T-cell (primary cell): ENCODE data around the gene IFNLR1. TPM values are rescaled to one million over a fixed set of nuclear protein-coding genes. Genes with fewer than 3 reads are reported as not detected.

Experiments
- ATAC-seq, 4 experiments: fragments of 200-7000 bp in 3 of 4; fragments of 150-1000 bp in 1 of 4; cut with Tn5 transposase; replicated peaks in 1 of 4; 1 replicate in 3 of 4; 2 replicates in 1 of 4; pipeline ENCODE4 v1.10.0; 2021; ENCODE audit warnings: moderate library complexity in 3 of 4, mild to moderate bottlenecking in 2 of 4, moderate number of reproducible peaks in 1 of 4
- CTCF ChIA-PET, 2 donors: fragments of 300-600 bp; sonication (Branson Sonifier 250); formaldehyde crosslinking; loops; one replicate each; lab custom pipeline; 2022; ENCODE audit warnings: antibody characterized with exemption in 2 of 2; lab: Charles Lee
- POLR2A ChIA-PET, 2 donors: fragments of 300-600 bp; sonication (Branson Sonifier 250); formaldehyde crosslinking; loops; one replicate each; lab custom pipeline; 2022; ENCODE audit warnings: antibody characterized with exemption in 2 of 2; lab: Charles Lee
- DNase-seq, 35 experiments: peaks; one replicate each; pipeline versions ENCODE4 v3.0.0 to v3.0.0-alpha.2; 2013 to 2023
- H3K27ac ChIP-seq: one replicate; pipeline ENCODE4 v1.5.1; 2013; ENCODE audit warnings: low read length
- H3K27me3 ChIP-seq, 2 experiments: replicated peaks in 1 of 2; 1 replicate in 1 of 2; 2 replicates in 1 of 2; pipeline versions ENCODE4 v1.6.1 to v1.7.0; 2013; ENCODE audit warnings: low read length in 1 of 2, mixed read lengths in 1 of 2; ENCODE audit not compliant: control insufficient read depth in 2 of 2, insufficient read depth in 2 of 2; ENCODE audit errors: extremely low read depth in 1 of 2
- H3K36me3 ChIP-seq, 2 donors: 1 replicate in 1 of 2; 2 replicates in 1 of 2; pipeline versions ENCODE4 v1.6.1 to v1.7.0; 2013; ENCODE audit warnings: low read length in 1 of 2; ENCODE audit not compliant: control insufficient read depth in 2 of 2, insufficient read depth in 1 of 2; ENCODE audit errors: extremely low read depth in 1 of 2
- H3K4me1 ChIP-seq, 2 experiments: 1 replicate in 1 of 2; 2 replicates in 1 of 2; pipeline versions ENCODE4 v1.6.1 to v1.7.0; 2013; ENCODE audit warnings: low read length in 2 of 2, mixed read lengths in 1 of 2; ENCODE audit not compliant: insufficient read depth in 2 of 2, control insufficient read depth in 1 of 2; ENCODE audit errors: extremely low read depth in 1 of 2
- H3K4me3 ChIP-seq, 2 donors: 1 replicate in 1 of 2; 2 replicates in 1 of 2; pipeline versions ENCODE4 v1.5.1 to v1.7.0; 2013; ENCODE audit warnings: mild to moderate bottlenecking in 2 of 2, low read length in 1 of 2, moderate library complexity in 1 of 2; ENCODE audit not compliant: control insufficient read depth in 1 of 2; ENCODE audit errors: extremely low read depth in 1 of 2
- H3K9me3 ChIP-seq: 2 replicates; pipeline ENCODE4 v1.7.0; 2013
- H3K27ac Mint-ChIP-seq, 2 donors: one replicate each; pipeline ENCODE4 v1.8.0; 2020 to 2021; ENCODE audit warnings: mild to moderate bottlenecking in 2 of 2, mixed read lengths in 2 of 2
- H3K27me3 Mint-ChIP-seq, 2 donors: one replicate each; pipeline ENCODE4 v1.8.0; 2021 to 2022; ENCODE audit warnings: mixed read lengths in 2 of 2
- H3K36me3 Mint-ChIP-seq: one replicate; pipeline ENCODE4 v1.8.0; 2021; ENCODE audit warnings: mixed read lengths
- H3K4me1 Mint-ChIP-seq, 3 donors: one replicate each; pipeline ENCODE4 v1.8.0; 2020 to 2022; ENCODE audit warnings: mixed read lengths in 3 of 3, mild to moderate bottlenecking in 1 of 3
- H3K4me3 Mint-ChIP-seq, 3 donors: one replicate each; pipeline ENCODE4 v1.8.0; 2020 to 2022; ENCODE audit warnings: mild to moderate bottlenecking in 3 of 3, mixed read lengths in 3 of 3, moderate library complexity in 3 of 3
- H3K9me3 Mint-ChIP-seq, 3 donors: one replicate each; pipeline ENCODE4 v1.8.0; 2020 to 2022; ENCODE audit warnings: mixed read lengths in 3 of 3
- WGBS: methylation state at CpG from one replicate; pipeline ENCODE4 v1.1.5; 2013; ENCODE audit warnings: missing lambda C conversion rate; ENCODE audit not compliant: insufficient coverage; 5-methylcytosine and 5-hydroxymethylcytosine counted together
- total RNA-seq, 35 experiments: library from RNA in 6 of 35; stranded (reverse) in 6 of 35; fragments of 120-200 nt in 1 of 35; gene quantifications; one replicate each; pipeline versions ENCODE4 v1.2.1 to v1.2.4 and lab custom pipeline; 2013 to 2026

The IFNLR1 gene
- total RNA-seq, 5 donors from 2014 or later (not counting 1 experiment from before 2014, with no cell fraction given): 2.4 to 7.0 (median 6.0) TPM

GRCh38 chr1:24226749-24227148 is 39.7 kb upstream of the IFNLR1 start:
- Mint-ChIP-seq H3K27ac (no peak overlapping the region), H3K4me3 (no peak overlapping the region), H3K27me3 (peaks cover 0 to 2% of the 10 kb centered on the region in 2 donors), H3K4me1 (peaks cover 0 to 7% (median 0%) of the 10 kb centered on the region in 3 donors), H3K36me3 (no peaks in the 10 kb centered on the region), H3K9me3 (no peaks in the 10 kb centered on the region)
- no peak for DNase-seq
- peaks cover 0 to 17% of the 10 kb centered on the region in 2 experiments for H3K27me3 ChIP-seq
- POLR2A ChIA-PET: no interaction called here
- 55% methylated on average over 5 of the region's 5 CpGs for WGBS
- H3K36me3 ChIP-seq: no peaks in the 10 kb centered on the region
- no peaks in the 10 kb centered on the region for H3K9me3 ChIP-seq
- no peaks in the 10 kb centered on the region for H3K4me1 ChIP-seq
- no peak overlapping the region for H3K4me3 ChIP-seq
- no peak overlapping the region for H3K27ac ChIP-seq
- no peak for ATAC-seq
- CTCF ChIA-PET: interaction anchor here in 1 of 2 donors (0.6 kb wide), 1 partner anchor 11 kb away, joined by 4 read pairs; no protein-coding TSS in a partner anchor

GRCh38 chr1:24224761-24225160 is 37.7 kb upstream of the IFNLR1 start:
- POLR2A ChIA-PET: no interaction called here
- Mint-ChIP-seq H3K4me1 (peaks cover 0 to 7% (median 0%) of the 10 kb centered on the region in 3 donors), H3K4me3 (no peak overlapping the region), H3K27me3 (peaks cover 3 to 5% of the 10 kb centered on the region in 2 donors), H3K27ac (no peak overlapping the region), H3K9me3 (no peaks in the 10 kb centered on the region), H3K36me3 (no peaks in the 10 kb centered on the region)
- H3K4me3 ChIP-seq: no peak overlapping the region
- H3K27ac ChIP-seq: no peak overlapping the region
- CTCF ChIA-PET: no interaction called here
- peaks cover 0 to 29% of the 10 kb centered on the region in 2 experiments for H3K27me3 ChIP-seq
- ATAC-seq (no peak), DNase-seq (no peak)
- H3K4me1 ChIP-seq: no peaks in the 10 kb centered on the region
- whole genome bisulfite sequencing: no CpG with 5 or more reads among the region's 4 CpGs
- H3K9me3 ChIP-seq: no peaks in the 10 kb centered on the region
- H3K36me3 ChIP-seq: no peaks in the 10 kb centered on the region

GRCh38 chr1:24224086-24224485 is 37.0 kb upstream of the IFNLR1 start:
- H3K4me3 ChIP-seq: no peak overlapping the region
- H3K9me3 Mint-ChIP-seq: no peaks in the 10 kb centered on the region
- ChIA-PET CTCF (no interaction called here), POLR2A (no interaction called here)
- H3K27ac Mint-ChIP-seq: no peak overlapping the region
- no peaks in the 10 kb centered on the region for H3K9me3 ChIP-seq
- 100% methylated on average over 1 of the region's 2 CpGs for WGBS
- DNase-seq: no peak
- H3K36me3 Mint-ChIP-seq: no peaks in the 10 kb centered on the region
- no peak for ATAC-seq
- peaks cover 0 to 35% of the 10 kb centered on the region in 2 experiments for H3K27me3 ChIP-seq
- H3K4me3 Mint-ChIP-seq: no peak overlapping the region
- H3K4me1 Mint-ChIP-seq: peaks cover 0 to 7% (median 0%) of the 10 kb centered on the region in 3 donors
- no peaks in the 10 kb centered on the region for H3K36me3 ChIP-seq
- peaks cover 8 to 12% of the 10 kb centered on the region in 2 donors for H3K27me3 Mint-ChIP-seq
- H3K4me1 ChIP-seq: no peaks in the 10 kb centered on the region
- H3K27ac ChIP-seq: no peak overlapping the region

- peaks cover 0 to 42% of the 10 kb centered on the region in 2 experiments for H3K27me3 ChIP-seq
- Mint-ChIP-seq H3K27ac (no peak overlapping the region), H3K36me3 (no peaks in the 10 kb centered on the region), H3K27me3 (peaks cover 18 to 22% of the 10 kb centered on the region in 2 donors), H3K4me1 (peaks cover 0 to 3% (median 0%) of the 10 kb centered on the region in 3 donors), H3K9me3 (no peaks in the 10 kb centered on the region), H3K4me3 (no peak overlapping the region)
- no peak overlapping the region for H3K27ac ChIP-seq
- ChIA-PET CTCF (interaction anchor here in 1 of 2 donors (0.6 kb wide), 1 partner anchor 170 kb away, joined by 3 read pairs; no protein-coding TSS in a partner anchor), POLR2A (no interaction called here)
- ATAC-seq: no peak
- DNase-seq: no peak
- H3K36me3 ChIP-seq: no peaks in the 10 kb centered on the region
- H3K9me3 ChIP-seq: no peaks in the 10 kb centered on the region
- no peak overlapping the region for H3K4me3 ChIP-seq
- no CpG with 5 or more reads among the region's 1 CpG for WGBS
- H3K4me1 ChIP-seq: no peaks in the 10 kb centered on the region
Measured at GRCh38 chr1:24222793-24223192, 35.7 kb upstream of the IFNLR1 start.

GRCh38 chr1:24222008-24222605 is 35.0 kb upstream of the IFNLR1 start:
- H3K4me1 Mint-ChIP-seq: peaks cover 0 to 3% (median 0%) of the 10 kb centered on the region in 3 donors
- H3K36me3 Mint-ChIP-seq: no peaks in the 10 kb centered on the region
- H3K4me1 ChIP-seq: no peaks in the 10 kb centered on the region
- DNase-seq (no peak), ATAC-seq (no peak)
- H3K4me3 ChIP-seq: no peak overlapping the region
- no peak overlapping the region for H3K4me3 Mint-ChIP-seq
- H3K27me3 ChIP-seq: peaks cover 0 to 46% of the 10 kb centered on the region in 2 experiments
- POLR2A ChIA-PET: no interaction called here
- no peaks in the 10 kb centered on the region for H3K9me3 Mint-ChIP-seq
- H3K27ac Mint-ChIP-seq: no peak overlapping the region
- H3K27me3 Mint-ChIP-seq: peaks cover 24 to 27% of the 10 kb centered on the region in 2 donors
- H3K27ac ChIP-seq: no peak overlapping the region
- H3K9me3 ChIP-seq: no peaks in the 10 kb centered on the region
- WGBS: 79% methylated on average over 4 of the region's 9 CpGs
- no peaks in the 10 kb centered on the region for H3K36me3 ChIP-seq
- CTCF ChIA-PET: interaction anchor here in 1 of 2 donors (0.6 kb wide), 1 partner anchor 170 kb away, joined by 3 read pairs; no protein-coding TSS in a partner anchor

GRCh38 chr1:24221246-24221645 is 34.2 kb upstream of the IFNLR1 start:
- no peak overlapping the region for H3K4me3 Mint-ChIP-seq
- WGBS: 80% methylated on average over 1 of the region's 2 CpGs
- ChIA-PET POLR2A (no interaction called here), CTCF (interaction anchor here in 1 of 2 donors (0.6 kb wide), 1 partner anchor 378 kb away, joined by 4 read pairs; no protein-coding TSS in a partner anchor)
- H3K27me3 Mint-ChIP-seq: peaks cover 29 to 32% of the 10 kb centered on the region in 2 donors
- no peak overlapping the region for H3K4me3 ChIP-seq
- H3K9me3 Mint-ChIP-seq: no peaks in the 10 kb centered on the region
- no peak overlapping the region for H3K27ac Mint-ChIP-seq
- H3K27ac ChIP-seq: no peak overlapping the region
- no peaks in the 10 kb centered on the region for H3K4me1 ChIP-seq
- no peak for DNase-seq
- H3K27me3 ChIP-seq: peaks cover 0 to 52% of the 10 kb centered on the region in 2 experiments
- H3K36me3 ChIP-seq: no peaks in the 10 kb centered on the region
- H3K36me3 Mint-ChIP-seq: no peaks in the 10 kb centered on the region
- ATAC-seq: no peak
- H3K4me1 Mint-ChIP-seq: no peaks in the 10 kb centered on the region
- H3K9me3 ChIP-seq: no peaks in the 10 kb centered on the region
